GM12878 (cell line): ENCODE results near the gene DESI2. TPM values are rescaled to one million over a fixed set of nuclear protein-coding genes. Genes with fewer than 3 reads are reported as not detected.

ENCODE experiments used
- ATAC-seq: fragments of 200-7000 bp; cut with Tn5 transposase; 3 replicates; pipeline ENCODE4 v1.9.1; 2020; ENCODE audit warnings: mild to moderate bottlenecking, moderate library complexity
- BruUV-seq: library from RNA; stranded (reverse); fragments of 400-500 nt; replicated peaks from 2 replicates; lab custom pipeline; 2021; lab: Mats Ljungman, UMichigan
- CTCF ChIA-PET: fragments of 300-600 bp; sonication (Branson Sonifier 250); formaldehyde crosslinking; extraction: SDS; loops from one replicate; lab custom pipeline; 2021; ENCODE audit warnings: inconsistent platforms; lab: Yijun Ruan, JAX
- POLR2A ChIA-PET: fragments of 350-600 bp; formaldehyde crosslinking; extraction: SDS; loops from one replicate; lab custom pipeline; 2021; ENCODE audit warnings: inconsistent platforms; lab: Charles Lee
- RAD21 ChIA-PET: fragments of 300-600 bp; sonication (Branson Sonifier 250); formaldehyde crosslinking; loops from one replicate; lab custom pipeline; 2023; ENCODE audit warnings: antibody characterized with exemption; ENCODE audit not compliant: unreplicated experiment; lab: Charles Lee
- SMC1A ChIA-PET: fragments of 300-600 bp; sonication (Branson Sonifier 250); formaldehyde crosslinking; loops from one replicate; lab custom pipeline; 2023; ENCODE audit not compliant: unreplicated experiment, uncharacterized antibody; lab: Charles Lee
- DNase-seq: peaks from one replicate; pipeline ENCODE4 v3.0.0-alpha.2; 2011; ENCODE audit warnings: low read depth, low spot score
- FAIRE-seq: peaks from 3 replicates; lab custom pipeline; 2011; peaks lifted over from hg19 to GRCh38; lab: Jason Lieb, UNC
- H2AFZ ChIP-seq: 2 replicates; pipeline ENCODE4 v1.6.0; 2011; ENCODE audit warnings: low read depth, low read length, control low read depth; ENCODE audit not compliant: control insufficient read depth
- H3K27ac ChIP-seq: 2 replicates; pipeline ENCODE4 v1.5.1; 2011; ENCODE audit warnings: control low read depth; ENCODE audit not compliant: control insufficient read depth, insufficient read depth
- H3K27me3 ChIP-seq, 2 experiments: replicated peaks in 1 of 2; 2 replicates each; pipeline versions ENCODE4 v1.6.0 to v1.6.1; 2011; ENCODE audit warnings: low read length in 1 of 2; ENCODE audit not compliant: control insufficient read depth in 2 of 2, insufficient read depth in 2 of 2
- H3K36me3 ChIP-seq, 2 experiments: 2 replicates each; pipeline ENCODE4 v1.5.1; 2011; ENCODE audit warnings: low read length in 1 of 2; ENCODE audit not compliant: control insufficient read depth in 2 of 2, insufficient read depth in 2 of 2
- H3K4me1 ChIP-seq: 2 replicates; pipeline ENCODE4 v1.6.1; 2011; ENCODE audit warnings: mild to moderate bottlenecking, low read length, moderate library complexity, mixed read lengths; ENCODE audit not compliant: control insufficient read depth, insufficient read depth
- H3K4me2 ChIP-seq: 2 replicates; pipeline ENCODE4 v1.6.0; 2011; ENCODE audit warnings: control low read depth; ENCODE audit not compliant: control insufficient read depth, insufficient read depth
- H3K4me3 ChIP-seq: fragments of 200-600 bp; sonication (generic); 2 replicates; pipeline ENCODE4 v1.5.1; 2016
- H3K79me2 ChIP-seq: 2 replicates; pipeline ENCODE4 v1.6.0; 2011; ENCODE audit warnings: low read length; ENCODE audit not compliant: control insufficient read depth, insufficient read depth
- H3K9ac ChIP-seq: 2 replicates; pipeline ENCODE4 v1.8.0; 2011; ENCODE audit warnings: low read length, control low read depth, mixed read lengths; ENCODE audit not compliant: control insufficient read depth, insufficient read depth
- H3K9me3 ChIP-seq: replicated peaks from 3 replicates; pipeline ENCODE4 v1.5.1; 2011; ENCODE audit warnings: mild to moderate bottlenecking, low read length; ENCODE audit not compliant: control insufficient read depth, insufficient read depth
- H4K20me1 ChIP-seq: 2 replicates; pipeline ENCODE4 v1.6.0; 2011; ENCODE audit not compliant: control insufficient read depth, insufficient read depth
- BCL3 ChIP-seq: IDR thresholded peaks from 2 replicates; pipeline ENCODE4 v1.6.1; 2011; ENCODE audit warnings: borderline replicate concordance, low read depth, mild to moderate bottlenecking, moderate library complexity, low read length; ENCODE audit not compliant: insufficient read depth, poor library complexity, severe bottlenecking
- BCLAF1 ChIP-seq: fragments of 450-650 bp; IDR thresholded peaks from 2 replicates; pipeline ENCODE4 v1.6.1; 2017; ENCODE audit warnings: antibody characterized with exemption, mild to moderate bottlenecking, moderate library complexity
- CBFB ChIP-seq: IDR thresholded peaks from 2 replicates; pipeline ENCODE4 v1.6.1; 2016; ENCODE audit warnings: antibody characterized with exemption, low read depth
- E2F8 ChIP-seq: fragments of 450-650 bp; IDR thresholded peaks from 2 replicates; pipeline ENCODE4 v1.6.1; 2018; ENCODE audit warnings: mild to moderate bottlenecking, low read depth, moderate library complexity; ENCODE audit not compliant: partially characterized antibody
- JUND ChIP-seq: IDR thresholded peaks from 2 replicates; pipeline ENCODE4 v1.6.1; 2012; ENCODE audit warnings: low read depth, mild to moderate bottlenecking, low read length, improper control_type of control experiment, moderate library complexity
- NFYA ChIP-seq: IDR thresholded peaks from 2 replicates; pipeline ENCODE4 v1.6.1; 2011; ENCODE audit warnings: low read depth, mild to moderate bottlenecking, low read length, improper control_type of control experiment, borderline replicate concordance
- WGBS: methylation state at CpG from one replicate; pipeline ENCODE4 v1.1.6; 2016; ENCODE audit warnings: low lambda C conversion rate; ENCODE audit not compliant: insufficient replicate concordance, insufficient coverage; ENCODE audit errors: missing lambda C conversion rate; 5-methylcytosine and 5-hydroxymethylcytosine counted together
- in situ Hi-C: fragments of 300-500 bp; cut with MboI; formaldehyde crosslinking; loops from 9 replicates; pipeline ENCODE4 v1.14.3; 2018; ENCODE audit warnings: mixed read lengths
- intact Hi-C: fragments of 100-400 bp; cut with micrococcal nuclease; formaldehyde crosslinking; loops from one replicate; pipeline ENCODE4 v1.14.2; 2022; ENCODE audit not compliant: unreplicated experiment
- polyA plus RNA-seq, 11 experiments: library from polyadenylated mRNA; depleted of rRNA in 4 of 11; unstranded in 6 of 11; stranded (reverse) in 5 of 11; fragments of >200 nt; fragmentation: Nextera tagmentation in 4 of 11; fragmentation: Illumina TruSeq in 1 of 11; extraction: Ambion mirVana in 4 of 11; extraction: Trizol in 1 of 11; gene quantifications; 1 replicate in 1 of 11; 2 replicates in 10 of 11; pipeline versions ENCODE4 v1.2.1 to v1.2.3, GENCODE V29; 2011 to 2016; ENCODE audit warnings: inconsistent platforms in 2 of 11, missing spikeins in 2 of 11, low read depth in 1 of 11
- total RNA-seq, 4 experiments: library from RNA; depleted of rRNA in 3 of 4; stranded (reverse); fragments of >200 nt in 3 of 4; fragmentation: Illumina TruSeq in 1 of 4; extraction: Trizol in 1 of 4; gene quantifications; 2 replicates each; pipeline versions ENCODE4 v1.2.1 to v1.2.3, GENCODE V29; 2013 to 2021

DESI2 gene
- total and polyA plus RNA-seq, 10 of the 15 experiments (the other 5 are each of a cell fraction or from before 2014, with no cell fraction given), result 6.2 to 21.5 (median 17.3) TPM

GRCh38 chr1:244657421-244657820, 4.5 kb downstream of the DESI2 start:
- no peaks in the 10 kb centered on the region for H3K27me3 ChIP-seq
- ChIA-PET SMC1A (no interaction called here), POLR2A (no interaction called here), RAD21 (no interaction called here), CTCF (interaction anchor here (1.4 kb wide), 1 partner anchor 386 kb away, joined by 3 read pairs; no protein-coding TSS in a partner anchor)
- H3K4me2 ChIP-seq, result no peak overlapping the region
- 95% methylated on average over 3 of the region's 3 CpGs for WGBS
- intact Hi-C loops (loop anchor here (10.0 kb wide), 1 partner anchor 287 kb away; no protein-coding TSS in a partner anchor), in situ Hi-C loops (loop anchor here (5.0 kb wide), 1 partner anchor 50 kb away; no protein-coding TSS in a partner anchor)
- peaks cover 13% of the 10 kb centered on the region for H3K79me2 ChIP-seq
- no peaks in the 10 kb centered on the region for H4K20me1 ChIP-seq
- H3K9me3 ChIP-seq, result no peaks in the 10 kb centered on the region
- no peak overlapping the region for H3K27ac ChIP-seq
- no peak overlapping the region for H3K9ac ChIP-seq
- BruUV-seq, result no TSS peak
- H2AFZ ChIP-seq, result no peak overlapping the region
- TF ChIP-seq E2F8 (no peak), JUND (no peak), BCLAF1 (no peak), CBFB (no peak), NFYA (no peak), BCL3 (no peak)
- no peaks in the 10 kb centered on the region for H3K4me1 ChIP-seq
- DNase-seq (no peak), FAIRE-seq (no peak), ATAC-seq (no peak)
- peaks cover 0 to 2% of the 10 kb centered on the region in 2 experiments; a peak in 1 of 4 replicates for H3K36me3 ChIP-seq
- H3K4me3 ChIP-seq, result no peak overlapping the region
